CD4-positive, alpha-beta memory T cell (primary cell): ENCODE results near the gene SLC5A1. TPM values are rescaled to one million over a fixed set of nuclear protein-coding genes. Genes with fewer than 3 reads are reported as not detected.

Source experiments
- CTCF ChIA-PET: fragments of 350-600 bp; sonication (Branson Sonifier 250); formaldehyde crosslinking; loops from one replicate; lab custom pipeline; 2021; ENCODE audit warnings: inconsistent platforms; ENCODE audit not compliant: partially characterized antibody; lab: Charles Lee
- POLR2A ChIA-PET: fragments of 350-600 bp; sonication (Branson Sonifier 250); formaldehyde crosslinking; loops from one replicate; lab custom pipeline; 2021; ENCODE audit not compliant: partially characterized antibody; lab: Charles Lee
- DNase-seq, 5 donors: peaks; one replicate each; pipeline versions ENCODE4 v3.0.0 to v3.0.0-alpha.2; 2020 to 2022; ENCODE audit warnings: mixed read lengths in 1 of 5
- H3K27ac ChIP-seq: one replicate; pipeline ENCODE4 v1.7.0; 2013; ENCODE audit warnings: low read depth, low read length
- H3K27me3 ChIP-seq: 2 replicates; pipeline ENCODE4 v1.7.0; 2013; ENCODE audit warnings: mild to moderate bottlenecking, low read length, moderate library complexity; ENCODE audit not compliant: insufficient read depth
- H3K36me3 ChIP-seq: 2 replicates; pipeline ENCODE4 v1.7.0; 2013; ENCODE audit warnings: mild to moderate bottlenecking, low read length, moderate library complexity; ENCODE audit not compliant: insufficient read depth
- H3K4me1 ChIP-seq: 2 replicates; pipeline ENCODE4 v1.7.0; 2013; ENCODE audit warnings: mild to moderate bottlenecking, low read length, moderate library complexity; ENCODE audit not compliant: insufficient read depth
- H3K4me3 ChIP-seq, 2 donors: one replicate each; pipeline ENCODE4 v1.7.0; 2013; ENCODE audit warnings: low read length in 2 of 2, mild to moderate bottlenecking in 1 of 2
- H3K9me3 ChIP-seq, 2 donors: one replicate each; pipeline ENCODE4 v1.7.0; 2013; ENCODE audit warnings: low read length in 2 of 2, control low read depth in 1 of 2; ENCODE audit not compliant: control insufficient read depth in 1 of 2
- H3K27ac Mint-ChIP-seq, 7 donors: one replicate each; pipeline ENCODE4 v1.8.0; 2020 to 2021; ENCODE audit warnings: mixed read lengths in 7 of 7, mild to moderate bottlenecking in 6 of 7, inconsistent platforms in 3 of 7, moderate library complexity in 3 of 7
- H3K27me3 Mint-ChIP-seq, 2 donors: one replicate each; pipeline ENCODE4 v1.8.0; 2020 to 2021; ENCODE audit warnings: mixed read lengths in 2 of 2
- H3K36me3 Mint-ChIP-seq, 2 donors: one replicate each; pipeline ENCODE4 v1.8.0; 2020 to 2021; ENCODE audit warnings: mixed read lengths in 2 of 2, inconsistent platforms in 1 of 2, mild to moderate bottlenecking in 1 of 2
- H3K4me1 Mint-ChIP-seq, 4 donors: one replicate each; pipeline ENCODE4 v1.8.0; 2020 to 2021; ENCODE audit warnings: mixed read lengths in 4 of 4, mild to moderate bottlenecking in 1 of 4
- H3K4me3 Mint-ChIP-seq, 8 donors: one replicate each; pipeline ENCODE4 v1.8.0; 2020 to 2021; ENCODE audit warnings: mixed read lengths in 8 of 8, mild to moderate bottlenecking in 7 of 8, moderate library complexity in 6 of 8, inconsistent platforms in 3 of 8
- H3K9me3 Mint-ChIP-seq, 8 donors: one replicate each; pipeline ENCODE4 v1.8.0; 2020 to 2021; ENCODE audit warnings: mixed read lengths in 8 of 8, mild to moderate bottlenecking in 5 of 8, inconsistent platforms in 3 of 8, moderate library complexity in 1 of 8
- intact Hi-C: fragments of 100-400 bp; cut with micrococcal nuclease; formaldehyde crosslinking; loops from one replicate; pipeline ENCODE4 v1.15.1; 2023
- polyA plus RNA-seq, 2 donors: library from polyadenylated mRNA; unstranded; fragments of 300-500 nt; fragmentation: Illumina TruSeq; gene quantifications; one replicate each; pipeline ENCODE4 v1.2.3, GENCODE V29; 2021
- total RNA-seq, 2 experiments: library from RNA; stranded (reverse); gene quantifications; one replicate each; pipeline ENCODE4 v1.2.3, GENCODE V29; 2021

SLC5A1 gene
- total RNA-seq (not detected), polyA plus RNA-seq (not detected)

- Histone ChIP-seq H3K27me3 (peaks cover 5% of the 10 kb centered on the region), H3K27ac (no peak within 1 kb of the TSS), H3K4me1 (no peaks in the 10 kb centered on the region), H3K9me3 (no peaks in the 10 kb centered on the region), H3K4me3 (no peak within 1 kb of the TSS), H3K36me3 (no peaks in the 10 kb centered on the region)
- H3K9me3 Mint-ChIP-seq: peaks cover 0 to 1% (median 0%) of the 10 kb centered on the region in 8 donors
- H3K27me3 Mint-ChIP-seq: peaks cover 34 to 36% of the 10 kb centered on the region in 2 donors
- no peaks in the 10 kb centered on the region for H3K36me3 Mint-ChIP-seq
- ChIA-PET CTCF (no interaction called here), POLR2A (no interaction called here)
- intact Hi-C loops: no loop called here
- no peak within 1 kb of the TSS for H3K4me3 Mint-ChIP-seq
- peaks cover 0 to 1% (median 0%) of the 10 kb centered on the region in 4 donors for H3K4me1 Mint-ChIP-seq
- no peak within 1 kb of the TSS for H3K27ac Mint-ChIP-seq
- no peak for DNase-seq
These were observed at the start of gene SLC5A1 for GRCh38 chr22:32042924-32043323. TSS of gene SLC5A1 (plus strand) at chr22:32043261. CDS start at chr22:32043282, 21 bp downstream.

- DNase-seq: no peak
- Histone ChIP-seq H3K4me3 (no peak overlapping the region), H3K27ac (no peak overlapping the region), H3K9me3 (no peaks in the 10 kb centered on the region), H3K4me1 (no peaks in the 10 kb centered on the region), H3K27me3 (peaks cover 4% of the 10 kb centered on the region), H3K36me3 (no peaks in the 10 kb centered on the region)
- ChIA-PET POLR2A (no interaction called here), CTCF (interaction anchor here (1.1 kb wide), 1 partner anchor 18 kb away, joined by 4 read pairs; no protein-coding TSS in a partner anchor)
- intact Hi-C loops: no loop called here
- Mint-ChIP-seq H3K4me3 (no peak overlapping the region), H3K9me3 (no peaks in the 10 kb centered on the region), H3K27me3 (peaks cover 7 to 17% of the 10 kb centered on the region in 2 donors), H3K36me3 (no peaks in the 10 kb centered on the region), H3K27ac (no peak overlapping the region), H3K4me1 (no peaks in the 10 kb centered on the region)
These were observed 48.0 kb upstream of the SLC5A1 start for GRCh38 chr22:31995046-31995445.

GRCh38 chr22:31995807-31996206, 47.3 kb upstream of the SLC5A1 start:
- ChIA-PET POLR2A (no interaction called here), CTCF (no interaction called here)
- Histone ChIP-seq H3K27ac (no peak overlapping the region), H3K9me3 (no peaks in the 10 kb centered on the region), H3K4me1 (no peaks in the 10 kb centered on the region), H3K4me3 (no peak overlapping the region), H3K27me3 (peaks cover 4% of the 10 kb centered on the region), H3K36me3 (no peaks in the 10 kb centered on the region)
- DNase-seq: no peak
- no peak overlapping the region for H3K4me3 Mint-ChIP-seq
- intact Hi-C loops: no loop called here
- H3K4me1 Mint-ChIP-seq: no peaks in the 10 kb centered on the region
- H3K36me3 Mint-ChIP-seq: no peaks in the 10 kb centered on the region
- H3K9me3 Mint-ChIP-seq: no peaks in the 10 kb centered on the region
- H3K27ac Mint-ChIP-seq: no peak overlapping the region
- H3K27me3 Mint-ChIP-seq: peaks cover 10 to 13% of the 10 kb centered on the region in 2 donors

GRCh38 chr22:31998784-31999385, 44.2 kb upstream of the SLC5A1 start:
- Mint-ChIP-seq H3K9me3 (peaks cover 0 to 2% (median 0%) of the 10 kb centered on the region in 8 donors), H3K27me3 (peaks cover 12 to 15% of the 10 kb centered on the region in 2 donors), H3K36me3 (no peaks in the 10 kb centered on the region), H3K27ac (no peak overlapping the region), H3K4me1 (no peaks in the 10 kb centered on the region), H3K4me3 (no peak overlapping the region)
- DNase-seq: no peak
- H3K27me3 ChIP-seq: peaks cover 4% of the 10 kb centered on the region
- intact Hi-C loops: no loop called here
- H3K4me1 ChIP-seq: no peaks in the 10 kb centered on the region
- H3K9me3 ChIP-seq: no peaks in the 10 kb centered on the region
- ChIA-PET POLR2A (no interaction called here), CTCF (no interaction called here)
- no peaks in the 10 kb centered on the region for H3K36me3 ChIP-seq
- no peak overlapping the region for H3K27ac ChIP-seq
- H3K4me3 ChIP-seq: no peak overlapping the region

- Histone ChIP-seq H3K27me3 (peaks cover 4% of the 10 kb centered on the region), H3K36me3 (no peaks in the 10 kb centered on the region), H3K9me3 (no peaks in the 10 kb centered on the region), H3K27ac (no peak overlapping the region), H3K4me1 (no peaks in the 10 kb centered on the region), H3K4me3 (no peak overlapping the region)
- H3K4me1 Mint-ChIP-seq: no peaks in the 10 kb centered on the region
- ChIA-PET CTCF (no interaction called here), POLR2A (no interaction called here)
- H3K4me3 Mint-ChIP-seq: no peak overlapping the region
- peaks cover 0 to 2% (median 0%) of the 10 kb centered on the region in 8 donors for H3K9me3 Mint-ChIP-seq
- peaks cover 15% of the 10 kb centered on the region in 2 donors for H3K27me3 Mint-ChIP-seq
- intact Hi-C loops: no loop called here
- DNase-seq: no peak
- no peaks in the 10 kb centered on the region for H3K36me3 Mint-ChIP-seq
- no peak overlapping the region for H3K27ac Mint-ChIP-seq
These were observed 42.9 kb upstream of the SLC5A1 start for GRCh38 chr22:32000181-32000580.

- Histone ChIP-seq H3K27ac (no peak overlapping the region), H3K27me3 (no peaks in the 10 kb centered on the region), H3K4me3 (no peak overlapping the region), H3K9me3 (no peaks in the 10 kb centered on the region), H3K36me3 (no peaks in the 10 kb centered on the region), H3K4me1 (no peaks in the 10 kb centered on the region)
- Mint-ChIP-seq H3K36me3 (peaks cover 0 to under 1% of the 10 kb centered on the region in 2 donors), H3K27ac (no peak overlapping the region), H3K9me3 (peaks cover 0 to 8% (median 4%) of the 10 kb centered on the region in 8 donors), H3K4me1 (no peaks in the 10 kb centered on the region), H3K4me3 (no peak overlapping the region), H3K27me3 (peaks cover 11 to 19% of the 10 kb centered on the region in 2 donors)
- ChIA-PET CTCF (interaction anchor here (1.3 kb wide), 1 partner anchor 11 kb away, joined by 3 read pairs; no protein-coding TSS in a partner anchor), POLR2A (no interaction called here)
- intact Hi-C loops: no loop called here
- no peak for DNase-seq
These were observed 37.6 kb upstream of the SLC5A1 start for GRCh38 chr22:32005453-32005852.

- intact Hi-C loops: no loop called here
- peaks cover 9 to 12% of the 10 kb centered on the region in 2 donors for H3K36me3 Mint-ChIP-seq
- Histone ChIP-seq H3K4me1 (no peaks in the 10 kb centered on the region), H3K4me3 (no peak overlapping the region), H3K36me3 (no peaks in the 10 kb centered on the region), H3K9me3 (peaks cover 0 to 11% of the 10 kb centered on the region in 2 donors), H3K27ac (no peak overlapping the region), H3K27me3 (peaks cover 2% of the 10 kb centered on the region)
- H3K9me3 Mint-ChIP-seq: peaks cover 3 to 64% (median 40%) of the 10 kb centered on the region in 8 donors
- H3K27ac Mint-ChIP-seq: no peak overlapping the region
- H3K4me1 Mint-ChIP-seq: no peaks in the 10 kb centered on the region
- ChIA-PET POLR2A (no interaction called here), CTCF (no interaction called here)
- H3K27me3 Mint-ChIP-seq: peaks cover 12 to 13% of the 10 kb centered on the region in 2 donors
- H3K4me3 Mint-ChIP-seq: no peak overlapping the region
- no peak for DNase-seq
These were observed 29.9 kb upstream of the SLC5A1 start for GRCh38 chr22:32013200-32013599.
